H1 (cell line): ENCODE measurements around the gene ARHGEF10L. TPM values are rescaled to one million over a fixed set of nuclear protein-coding genes. Genes with fewer than 3 reads are reported as not detected.

ENCODE experiments used
- SIN3A ChIP-seq, 2 experiments: IDR thresholded peaks in 1 of 2; conservative IDR thresholded peaks in 1 of 2; 2 replicates each; pipeline ENCODE4 v1.6.1; 2011 to 2012; ENCODE audit warnings: low read length in 2 of 2, improper control_type of control experiment in 1 of 2, low read depth in 1 of 2, mild to moderate bottlenecking in 1 of 2
- SP2 ChIP-seq: IDR thresholded peaks from 2 replicates; pipeline ENCODE4 v1.6.1; 2012; ENCODE audit warnings: mild to moderate bottlenecking, low read length, inconsistent platforms
- polyA plus RNA-seq, 7 experiments: library from polyadenylated mRNA; depleted of rRNA in 3 of 7; stranded (reverse) in 5 of 7; unstranded in 2 of 7; fragments of >200 nt in 5 of 7; fragments of 200-250 nt in 2 of 7; gene quantifications; 1 replicate in 5 of 7; 2 replicates in 1 of 7; 4 replicates in 1 of 7; pipeline versions ENCODE4 v1.2.1 to v1.2.3, GENCODE V29; 2011 to 2013; ENCODE audit warnings: missing spikeins in 2 of 7, mixed read lengths in 2 of 7
- total RNA-seq: library from RNA; stranded (reverse); fragmentation: NEBNext Ultra II Directional; extraction: Animal tissue kit (Norgen Biotek cat#: 25700); gene quantifications from 2 replicates; pipeline ENCODE4 v1.2.1, GENCODE V29; 2021

Gene ARHGEF10L
- total and polyA plus RNA-seq, 2 of the 8 experiments (the other 6 are each of a cell fraction or from before 2014, with no cell fraction given) = 33.6 to 39.6 TPM

DNA sequence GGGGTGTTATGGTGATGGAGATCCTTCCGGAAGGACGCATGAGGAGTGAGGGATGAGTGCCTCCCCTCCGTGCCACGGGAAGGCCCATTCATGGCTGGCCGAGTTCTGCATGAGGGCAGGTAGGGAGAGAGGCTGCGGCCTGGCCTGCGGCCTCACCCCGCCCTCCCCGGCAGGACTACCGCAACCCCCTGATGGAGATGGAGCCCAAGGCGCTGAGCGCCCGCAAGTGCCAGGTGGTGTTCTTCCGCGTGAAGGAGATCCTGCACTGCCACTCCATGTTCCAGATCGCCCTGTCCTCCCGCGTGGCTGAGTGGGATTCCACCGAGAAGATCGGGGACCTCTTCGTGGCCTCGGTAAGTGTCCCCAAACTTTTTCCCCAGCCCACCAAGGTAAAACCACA lies 83.3 kb downstream of the ARHGEF10L start (continued):
- TF ChIP-seq SIN3A (conservative IDR thresholded peaks at IDR 0.05 in 1 of 2, IDR thresholded peaks at IDR 0.05 in 1 of 2; ENCODE audit: low read depth in 1 of 2, low read length in 2 of 2) (no peak), SP2 (no peak)
- TF ChIP-seq, all 59 proteins: peak for 0
